Esophagus muscularis mucosa (tissue), 4 donors: ENCODE results near the gene PACSIN3. TPM values are rescaled to one million over a fixed set of nuclear protein-coding genes. Genes with fewer than 3 reads are reported as not detected.

ENCODE experiments used
- DNase-seq: peaks from one replicate; pipeline ENCODE4 v3.0.0-alpha.2; 2017; ENCODE audit errors: extremely low spot score
- H3K27ac ChIP-seq, 4 donors: fragments of 200-600 bp; sonication (generic); replicated peaks in 1 of 4; 1 replicate in 3 of 4; 2 replicates in 1 of 4; pipeline ENCODE4 v1.5.1; 2016 to 2019; ENCODE audit warnings: mild to moderate bottlenecking in 1 of 4
- H3K27me3 ChIP-seq, 4 donors: fragments of 200-600 bp; sonication (generic); one replicate each; pipeline versions ENCODE4 v1.5.1 to v1.6.0; 2016 to 2019
- H3K36me3 ChIP-seq, 4 donors: fragments of 200-600 bp; sonication (generic); one replicate each; pipeline ENCODE4 v1.5.1; 2016 to 2019
- H3K4me1 ChIP-seq, 4 donors: fragments of 200-600 bp; sonication (generic); one replicate each; pipeline ENCODE4 v1.5.1; 2016 to 2019
- H3K4me3 ChIP-seq, 4 donors: fragments of 200-600 bp; sonication (generic); 1 replicate in 2 of 4; 2 replicates in 2 of 4; pipeline ENCODE4 v1.5.1; 2016 to 2019; ENCODE audit warnings: mild to moderate bottlenecking in 4 of 4, moderate library complexity in 1 of 4
- H3K9me3 ChIP-seq, 4 donors: fragments of 200-600 bp; sonication (generic); 1 replicate in 3 of 4; 2 replicates in 1 of 4; pipeline ENCODE4 v1.5.1; 2016 to 2019
- EP300 ChIP-seq: sonication (generic); formaldehyde crosslinking; IDR thresholded peaks from one replicate; pipeline ENCODE4 v1.6.1; 2017; ENCODE audit warnings: antibody characterized with exemption
- POLR2A ChIP-seq: fragments of 450-650 bp; IDR thresholded peaks from one replicate; pipeline ENCODE4 v1.6.1; 2017; ENCODE audit warnings: antibody characterized with exemption, moderate library complexity, mild to moderate bottlenecking, low read depth
- POLR2AphosphoS5 ChIP-seq, 2 donors: sonication (generic); formaldehyde crosslinking; IDR thresholded peaks; one replicate each; pipeline ENCODE4 v1.6.1; 2017; ENCODE audit warnings: antibody characterized with exemption in 2 of 2
- WGBS: methylation state at CpG from one replicate; pipeline ENCODE4 v1.1.5; 2018; 5-methylcytosine and 5-hydroxymethylcytosine counted together
- intact Hi-C: fragments of 100-400 bp; cut with DNase I; formaldehyde crosslinking; loops from one replicate; pipeline ENCODE4 v1.15.1; 2023
- total RNA-seq, 4 donors: library from RNA; depleted of rRNA; stranded (reverse); fragments of >200 nt; gene quantifications; one replicate each; pipeline versions ENCODE4 v1.1.0 to v1.2.1, GENCODE V29; 2016
- TF ChIP-seq, protein P1 (sequence below), 3 experiments: fragments of 200-600 bp in 2 of 3; fragments of 450-650 bp in 1 of 3; sonication (generic) in 2 of 3; IDR thresholded peaks; one replicate each; pipeline ENCODE4 v1.5.1; 2017 to 2019; ENCODE audit warnings: antibody characterized with exemption in 3 of 3, mild to moderate bottlenecking in 2 of 3, moderate library complexity in 1 of 3

Gene PACSIN3
- total RNA-seq, 4 donors from 2014 or later = 43.6 to 89.9 (median 56.0) TPM

DNA sequence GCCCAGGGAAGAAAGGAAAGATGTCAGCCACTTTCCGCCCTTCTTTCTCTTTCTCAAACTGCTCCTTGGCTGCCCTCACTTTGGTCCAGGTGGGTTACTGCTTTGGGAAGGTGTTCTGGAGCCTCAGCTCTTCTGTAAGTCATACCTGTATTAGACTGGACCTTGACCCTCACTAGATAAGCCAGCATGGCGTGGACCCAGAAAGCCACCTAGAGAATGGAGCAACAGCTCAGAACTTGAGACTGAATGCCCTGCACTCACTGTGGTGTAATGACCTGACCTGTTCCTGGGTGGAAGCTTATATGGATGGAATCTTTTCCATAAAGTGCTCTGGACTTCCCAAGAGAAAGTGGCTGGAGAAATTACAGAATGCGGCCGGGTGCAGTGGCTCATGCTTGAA, 46.8 kb upstream of the PACSIN3 start:
- intact Hi-C loops = no loop called here
- TF ChIP-seq POLR2A (no peak), EP300 (no peak), POLR2AphosphoS5 (IDR thresholded peaks at IDR 0.05) (no peak)
- TF ChIP-seq, protein P1, sequence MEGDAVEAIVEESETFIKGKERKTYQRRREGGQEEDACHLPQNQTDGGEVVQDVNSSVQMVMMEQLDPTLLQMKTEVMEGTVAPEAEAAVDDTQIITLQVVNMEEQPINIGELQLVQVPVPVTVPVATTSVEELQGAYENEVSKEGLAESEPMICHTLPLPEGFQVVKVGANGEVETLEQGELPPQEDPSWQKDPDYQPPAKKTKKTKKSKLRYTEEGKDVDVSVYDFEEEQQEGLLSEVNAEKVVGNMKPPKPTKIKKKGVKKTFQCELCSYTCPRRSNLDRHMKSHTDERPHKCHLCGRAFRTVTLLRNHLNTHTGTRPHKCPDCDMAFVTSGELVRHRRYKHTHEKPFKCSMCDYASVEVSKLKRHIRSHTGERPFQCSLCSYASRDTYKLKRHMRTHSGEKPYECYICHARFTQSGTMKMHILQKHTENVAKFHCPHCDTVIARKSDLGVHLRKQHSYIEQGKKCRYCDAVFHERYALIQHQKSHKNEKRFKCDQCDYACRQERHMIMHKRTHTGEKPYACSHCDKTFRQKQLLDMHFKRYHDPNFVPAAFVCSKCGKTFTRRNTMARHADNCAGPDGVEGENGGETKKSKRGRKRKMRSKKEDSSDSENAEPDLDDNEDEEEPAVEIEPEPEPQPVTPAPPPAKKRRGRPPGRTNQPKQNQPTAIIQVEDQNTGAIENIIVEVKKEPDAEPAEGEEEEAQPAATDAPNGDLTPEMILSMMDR (IDR thresholded peaks at IDR 0.05) = no peak
- H3K4me3 ChIP-seq = no peak overlapping the region
- 97% methylated on average over 4 of the region's 4 CpGs for WGBS
- H3K36me3 ChIP-seq = peaks cover 5 to 69% (median 15%) of the 10 kb centered on the region in 4 donors
- DNase-seq = no peak
- peaks cover 11 to 17% (median 13%) of the 10 kb centered on the region in 4 donors for H3K4me1 ChIP-seq
- no peak overlapping the region for H3K27ac ChIP-seq
- no peaks in the 10 kb centered on the region for H3K9me3 ChIP-seq
- H3K27me3 ChIP-seq = no peaks in the 10 kb centered on the region

DNA sequence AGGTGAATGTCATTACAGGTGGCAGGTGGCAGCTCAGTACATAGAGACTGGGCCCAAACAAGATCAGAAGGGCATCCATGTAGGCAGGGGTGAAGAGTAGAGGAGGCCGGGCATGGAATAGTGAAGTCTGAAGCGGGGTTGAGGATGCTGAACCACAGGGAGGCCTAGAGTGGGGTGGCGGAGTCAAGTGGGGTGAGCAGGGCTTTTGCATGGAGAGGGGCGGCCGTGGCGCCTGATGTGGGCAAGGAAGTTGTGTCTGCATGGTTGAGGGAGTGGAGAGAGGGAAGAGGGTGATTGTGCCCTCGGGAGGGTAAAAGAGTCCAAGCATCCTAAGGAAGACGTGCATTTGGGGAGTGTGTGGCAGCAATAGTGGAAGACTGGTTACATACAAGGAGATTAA, 42.9 kb upstream of the PACSIN3 start:
- no peaks in the 10 kb centered on the region for H3K27me3 ChIP-seq
- TF ChIP-seq POLR2AphosphoS5 (IDR thresholded peaks at IDR 0.05) (no peak), EP300 (no peak), POLR2A (no peak)
- TF ChIP-seq, protein P1 (IDR thresholded peaks at IDR 0.05) = no peak
- H3K9me3 ChIP-seq = no peaks in the 10 kb centered on the region
- peaks cover 2 to 5% (median 3%) of the 10 kb centered on the region in 4 donors for H3K4me1 ChIP-seq
- DNase-seq = no peak
- 95% methylated on average over 8 of the region's 8 CpGs for WGBS
- peaks cover 12 to 90% (median 36%) of the 10 kb centered on the region in 4 donors for H3K36me3 ChIP-seq
- no peak overlapping the region for H3K4me3 ChIP-seq
- intact Hi-C loops = no loop called here
- H3K27ac ChIP-seq = no peak overlapping the region

- WGBS = 92% methylated on average over 7 of the region's 7 CpGs
- Histone ChIP-seq H3K9me3 (no peaks in the 10 kb centered on the region), H3K4me1 (peaks cover 2 to 3% (median 2%) of the 10 kb centered on the region in 4 donors), H3K27ac (no peak overlapping the region), H3K27me3 (no peaks in the 10 kb centered on the region), H3K4me3 (no peak overlapping the region), H3K36me3 (peaks cover 27 to 98% (median 51%) of the 10 kb centered on the region in 4 donors)
- no peak for DNase-seq
- intact Hi-C loops = no loop called here
- TF ChIP-seq, protein P1 (IDR thresholded peaks at IDR 0.05) = no peak
- TF ChIP-seq EP300 (no peak), POLR2A (no peak), POLR2AphosphoS5 (IDR thresholded peaks at IDR 0.05) (no peak)
Measured at GRCh38 chr11:47225552-47226400, 39.5 kb upstream of the PACSIN3 start.

DNA sequence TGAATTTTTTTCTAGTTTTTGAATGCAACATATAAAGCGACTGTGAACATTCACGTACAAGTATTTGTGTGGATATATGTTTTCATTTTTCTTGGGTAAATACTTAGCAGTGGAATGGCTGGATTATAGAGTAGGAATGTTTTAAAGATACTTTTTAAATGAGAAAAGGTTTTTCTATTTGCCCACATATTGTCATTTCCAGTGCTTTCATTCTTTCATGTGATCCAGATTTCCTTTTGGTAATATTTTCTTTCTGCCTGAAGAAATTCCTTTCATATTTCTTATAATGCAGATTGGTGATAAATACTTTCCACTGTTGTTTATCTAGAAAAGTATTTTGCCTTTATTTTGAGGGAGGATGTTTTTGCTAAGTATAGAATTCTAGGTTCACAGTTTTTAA, 36.5 kb upstream of the PACSIN3 start:
- no peak for TF ChIP-seq POLR2A
- TF ChIP-seq, protein P1 (IDR thresholded peaks at IDR 0.05) = no peak
- no peak for TF ChIP-seq POLR2AphosphoS5 (IDR thresholded peaks at IDR 0.05)
- no peak for TF ChIP-seq EP300
- DNase-seq = no peak
- intact Hi-C loops = no loop called here
- H3K27me3 ChIP-seq = no peaks in the 10 kb centered on the region
- H3K27ac ChIP-seq = no peak overlapping the region
- H3K4me3 ChIP-seq = no peak overlapping the region
- no peaks in the 10 kb centered on the region for H3K9me3 ChIP-seq
- peaks cover 26 to 97% (median 63%) of the 10 kb centered on the region in 4 donors for H3K36me3 ChIP-seq
- 89% methylated on average over 2 of the region's 2 CpGs for WGBS
- peaks cover 9 to 32% (median 24%) of the 10 kb centered on the region in 4 donors for H3K4me1 ChIP-seq
